Liver (tissue), 9 donors: ENCODE data around the gene MRPL32. TPM values are rescaled to one million over a fixed set of nuclear protein-coding genes. Genes with fewer than 3 reads are reported as not detected.

ENCODE experiments used
- DNase-seq: peaks from one replicate; pipeline ENCODE4 v3.0.0-alpha.2; 2017; ENCODE audit warnings: low spot score
- H3K27ac ChIP-seq, 2 donors: one replicate each; pipeline ENCODE4 v1.7.0; 2013; ENCODE audit warnings: inconsistent platforms in 2 of 2, low read length in 2 of 2, control low read depth in 1 of 2, low read depth in 1 of 2, mild to moderate bottlenecking in 1 of 2
- H3K27me3 ChIP-seq, 4 donors: one replicate each; pipeline versions ENCODE4 v1.6.1 to v1.7.0; 2013; ENCODE audit warnings: low read length in 3 of 4, inconsistent platforms in 1 of 4, mild to moderate bottlenecking in 1 of 4, moderate library complexity in 1 of 4; ENCODE audit not compliant: control insufficient read depth in 4 of 4, insufficient read depth in 4 of 4
- H3K36me3 ChIP-seq, 4 donors: one replicate each; pipeline versions ENCODE4 v1.6.1 to v1.7.0; 2013; ENCODE audit warnings: low read length in 3 of 4, mild to moderate bottlenecking in 3 of 4, low read depth in 1 of 4, moderate library complexity in 1 of 4; ENCODE audit not compliant: control insufficient read depth in 4 of 4, insufficient read depth in 3 of 4
- H3K4me1 ChIP-seq, 4 donors: one replicate each; pipeline versions ENCODE4 v1.6.1 to v1.7.0; 2013; ENCODE audit warnings: low read length in 3 of 4, mild to moderate bottlenecking in 3 of 4, moderate library complexity in 1 of 4; ENCODE audit not compliant: control insufficient read depth in 4 of 4, insufficient read depth in 4 of 4
- H3K4me3 ChIP-seq, 3 donors: one replicate each; pipeline versions ENCODE4 v1.6.1 to v1.7.0; 2013; ENCODE audit warnings: low read length in 3 of 3, control low read depth in 1 of 3, low read depth in 1 of 3, mild to moderate bottlenecking in 1 of 3
- H3K9ac ChIP-seq, 2 donors: one replicate each; pipeline ENCODE4 v1.7.0; 2013; ENCODE audit warnings: low read length in 2 of 2, mild to moderate bottlenecking in 2 of 2, moderate library complexity in 2 of 2, control low read depth in 1 of 2, low read depth in 1 of 2
- H3K9me3 ChIP-seq, 4 donors: one replicate each; pipeline versions ENCODE4 v1.6.1 to v1.7.0; 2013; ENCODE audit warnings: low read length in 3 of 4; ENCODE audit not compliant: control insufficient read depth in 4 of 4
- ATF3 ChIP-seq: IDR thresholded peaks from 2 replicates; pipeline ENCODE4 v1.6.1; 2016; ENCODE audit warnings: antibody characterized with exemption
- CTCF ChIP-seq: fragments of 150-350 bp; IDR thresholded peaks from 2 replicates; pipeline ENCODE4 v1.5.1; 2017; ENCODE audit warnings: improper control_type of control experiment, low read depth, low read length; ENCODE audit not compliant: missing input control
- EGR1 ChIP-seq, 2 donors: IDR thresholded peaks; 2 replicates each; pipeline ENCODE4 v1.6.1; 2016 to 2018; ENCODE audit warnings: antibody characterized with exemption in 2 of 2, low read depth in 2 of 2
- FOXA1 ChIP-seq: IDR thresholded peaks from 2 replicates; pipeline ENCODE4 v1.6.1; 2016; ENCODE audit warnings: antibody characterized with exemption
- GABPA ChIP-seq, 2 donors: IDR thresholded peaks in 1 of 2; conservative IDR thresholded peaks in 1 of 2; 2 replicates each; pipeline ENCODE4 v1.6.1; 2016; ENCODE audit warnings: antibody characterized with exemption in 2 of 2, mild to moderate bottlenecking in 1 of 2, moderate library complexity in 1 of 2
- HNF4A ChIP-seq, 2 donors: conservative IDR thresholded peaks; 2 replicates each; pipeline ENCODE4 v1.6.1; 2016; ENCODE audit warnings: antibody characterized with exemption in 2 of 2, mild to moderate bottlenecking in 2 of 2
- HNF4G ChIP-seq: IDR thresholded peaks from 2 replicates; pipeline ENCODE4 v1.6.1; 2016; ENCODE audit warnings: antibody characterized with exemption
- RAD21 ChIP-seq, 2 donors: IDR thresholded peaks; 2 replicates each; pipeline ENCODE4 v1.6.1; 2016; ENCODE audit warnings: antibody characterized with exemption in 2 of 2, mild to moderate bottlenecking in 2 of 2
- SP1 ChIP-seq: IDR thresholded peaks from 2 replicates; pipeline ENCODE4 v1.6.1; 2018; ENCODE audit warnings: antibody characterized with exemption, mild to moderate bottlenecking
- TAF1 ChIP-seq: conservative IDR thresholded peaks from 2 replicates; pipeline ENCODE4 v1.6.1; 2016; ENCODE audit warnings: antibody characterized with exemption, mild to moderate bottlenecking
- YY1 ChIP-seq: IDR thresholded peaks from 2 replicates; pipeline ENCODE4 v1.6.1; 2016; ENCODE audit warnings: antibody characterized with exemption, mild to moderate bottlenecking
- ZBTB33 ChIP-seq: IDR thresholded peaks from 2 replicates; pipeline ENCODE4 v1.6.1; 2016; ENCODE audit warnings: antibody characterized with exemption
- WGBS: extraction: QIAGEN DNeasy Blood & Tissue Kit; methylation state at CpG from one replicate; pipeline ENCODE4 v1.1.7; 2013; 5-methylcytosine and 5-hydroxymethylcytosine counted together
- polyA plus RNA-seq, 2 donors: library from polyadenylated mRNA; stranded (reverse) in 1 of 2; unstranded in 1 of 2; fragments of 200-250 nt in 1 of 2; fragments of >200 nt in 1 of 2; fragmentation: Nextera tagmentation in 1 of 2; extraction: Ambion mirVana in 1 of 2; gene quantifications; one replicate each; pipeline versions ENCODE4 v1.2.1 to v1.2.3, GENCODE V29; 2013 to 2015
- total RNA-seq, 2 donors: library from RNA; depleted of rRNA; stranded (reverse); fragments of >200 nt; gene quantifications; one replicate each; pipeline ENCODE4 v1.2.3, GENCODE V29; 2014
- donor health status: healthy.
- donor health status: healthy.
- donor health status: healthy.
- donor health status: healthy.
- donor health status: healthy.

MRPL32 gene
- total and polyA plus RNA-seq, 4 donors = 23.6 to 94.7 (median 47.9) TPM

GRCh38 chr7:42939457-42940240, 7.5 kb downstream of the MRPL32 start:
- Histone ChIP-seq H3K4me1 (no peaks in the 10 kb centered on the region), H3K4me3 (no peak overlapping the region), H3K9ac (no peak overlapping the region), H3K27me3 (no peaks in the 10 kb centered on the region), H3K9me3 (no peaks in the 10 kb centered on the region), H3K27ac (no peak overlapping the region), H3K36me3 (peaks cover 2 to 37% (median 28%) of the 10 kb centered on the region in 4 donors)
- 85% methylated on average over 4 of the region's 4 CpGs for WGBS
- no peak for DNase-seq
- TF ChIP-seq RAD21 (IDR thresholded peaks at IDR 0.05) (no peak), ATF3 (no peak), GABPA (IDR thresholded peaks at IDR 0.05 in 1 of 2, conservative IDR thresholded peaks at IDR 0.05 in 1 of 2) (no peak), SP1 (no peak), HNF4A (conservative IDR thresholded peaks at IDR 0.05) (no peak), FOXA1 (no peak), YY1 (no peak), TAF1 (no peak), CTCF (no peak), HNF4G (no peak)

GRCh38 chr7:42940985-42941847, 9.0 kb downstream of the MRPL32 start:
- H3K36me3 ChIP-seq = peaks cover 0 to 22% (median 17%) of the 10 kb centered on the region in 4 donors

More at GRCh38 chr7:42940985-42941847, 9.0 kb downstream of the MRPL32 start:
- TF ChIP-seq EGR1 (IDR thresholded peaks at IDR 0.05; ENCODE audit: low read depth in 2 of 2) (no peak), RAD21 (IDR thresholded peaks at IDR 0.05) (peak; percentile 87 to 92), GABPA (IDR thresholded peaks at IDR 0.05 in 1 of 2, conservative IDR thresholded peaks at IDR 0.05 in 1 of 2) (no peak), TAF1 (no peak), ZBTB33 (no peak), YY1 (no peak), CTCF (peak; percentile 80)
- no peaks in the 10 kb centered on the region for H3K27me3 ChIP-seq
- no peaks in the 10 kb centered on the region for H3K4me1 ChIP-seq
- 50% methylated on average over 13 of the region's 13 CpGs for WGBS
- H3K9ac ChIP-seq = no peak overlapping the region
- H3K4me3 ChIP-seq = no peak overlapping the region
- no peak overlapping the region for H3K27ac ChIP-seq
- peak; percentile 79 for DNase-seq
- no peaks in the 10 kb centered on the region for H3K9me3 ChIP-seq
